Measurements from ENCODE around the gene NDE1.
"Not testable (repeated sequence)": the region's sequence is repeated elsewhere in the genome, so short reads cannot be mapped to it uniquely, and the experiment has no call there.

Gene NDE1

GRCh38 chr16:15643048-15643945 lies 6.7 kb upstream of the NDE1 start, which contains the start of gene MARF1:
TSS of gene MARF1 (minus strand) at chr16:15643154. CDS start at chr16:15639233, 3,921 bp downstream.
- WGBS, 2 experiments, result 3% methylated on average over 58 of the region's 58 CpGs
- no peaks in the 10 kb centered on the region for H3K4me1 ChIP-seq (ENCODE audit: control insufficient read depth, insufficient read depth, low read length)
- H3K36me3 ChIP-seq (ENCODE audit: control insufficient read depth, insufficient read depth, low read length), result peaks cover 7% of the 10 kb centered on the region
- H3K27me3 ChIP-seq (ENCODE audit: control insufficient read depth, insufficient read depth, low read length, poor library complexity, severe bottlenecking), result no peaks in the 10 kb centered on the region
- no peaks in the 10 kb centered on the region for H3K9me3 ChIP-seq (ENCODE audit: control insufficient read depth, low read length)
- H3K4me3 ChIP-seq (ENCODE audit: insufficient read depth, low read depth, low read length), result peak within 1 kb of the TSS; percentile 56
- peak within 1 kb of the TSS; percentile 94 for H3K27ac ChIP-seq (ENCODE audit: insufficient read depth, low read depth, low read length, poor library complexity, severe bottlenecking)

GRCh38 chr16:15643946-15644250 lies 6.1 kb upstream of the NDE1 start:
- Histone ChIP-seq H3K27ac (ENCODE audit: insufficient read depth, low read depth, low read length, poor library complexity, severe bottlenecking) (no peak overlapping the region), H3K4me3 (ENCODE audit: insufficient read depth, low read depth, low read length) (peak overlapping the region; percentile 56), H3K4me1 (ENCODE audit: control insufficient read depth, insufficient read depth, low read length) (no peaks in the 10 kb centered on the region), H3K27me3 (ENCODE audit: control insufficient read depth, insufficient read depth, low read length, poor library complexity, severe bottlenecking) (no peaks in the 10 kb centered on the region), H3K36me3 (ENCODE audit: control insufficient read depth, insufficient read depth, low read length) (peaks cover 2% of the 10 kb centered on the region), H3K9me3 (ENCODE audit: control insufficient read depth, low read length) (no peaks in the 10 kb centered on the region)
- 64 to 75% methylated on average over 4 of the region's 4 CpGs for WGBS, 2 experiments

- Histone ChIP-seq H3K9me3 (ENCODE audit: control insufficient read depth, low read length) (no peaks in the 10 kb centered on the region), H3K36me3 (ENCODE audit: control insufficient read depth, insufficient read depth, low read length) (no peaks in the 10 kb centered on the region), H3K4me3 (ENCODE audit: insufficient read depth, low read depth, low read length) (no peak overlapping the region), H3K27me3 (ENCODE audit: control insufficient read depth, insufficient read depth, low read length, poor library complexity, severe bottlenecking) (peaks cover 4% of the 10 kb centered on the region), H3K4me1 (ENCODE audit: control insufficient read depth, insufficient read depth, low read length) (no peaks in the 10 kb centered on the region), H3K27ac (ENCODE audit: insufficient read depth, low read depth, low read length, poor library complexity, severe bottlenecking) (no peak overlapping the region)
- WGBS, 2 experiments, result 84 to 87% methylated on average over 5 to 9 of the region's 9 CpGs
These were observed 5.6 kb upstream of the NDE1 start for GRCh38 chr16:15644267-15644961.

- H3K27me3 ChIP-seq (ENCODE audit: control insufficient read depth, insufficient read depth, low read length, poor library complexity, severe bottlenecking); H3K4me1 ChIP-seq (ENCODE audit: control insufficient read depth, insufficient read depth, low read length); H3K36me3 ChIP-seq (ENCODE audit: control insufficient read depth, insufficient read depth, low read length); H3K9me3 ChIP-seq (ENCODE audit: control insufficient read depth, low read length); H3K4me3 ChIP-seq (ENCODE audit: insufficient read depth, low read depth, low read length); H3K27ac ChIP-seq (ENCODE audit: insufficient read depth, low read depth, low read length, poor library complexity, severe bottlenecking): not testable (repeated sequence)
- WGBS, 2 experiments, result 87 to 95% methylated on average over 10 of the region's 10 CpGs
These were observed 5.0 kb upstream of the NDE1 start for GRCh38 chr16:15644962-15645465.

- H3K36me3 ChIP-seq (ENCODE audit: control insufficient read depth, insufficient read depth, low read length); H3K27ac ChIP-seq (ENCODE audit: insufficient read depth, low read depth, low read length, poor library complexity, severe bottlenecking); H3K4me1 ChIP-seq (ENCODE audit: control insufficient read depth, insufficient read depth, low read length); H3K27me3 ChIP-seq (ENCODE audit: control insufficient read depth, insufficient read depth, low read length, poor library complexity, severe bottlenecking); H3K4me3 ChIP-seq (ENCODE audit: insufficient read depth, low read depth, low read length); H3K9me3 ChIP-seq (ENCODE audit: control insufficient read depth, low read length): not testable (repeated sequence)
- 89 to 92% methylated on average over 13 of the region's 13 CpGs for WGBS, 2 experiments
These were observed 3.3 kb upstream of the NDE1 start for GRCh38 chr16:15646557-15647293.

- Histone ChIP-seq H3K27ac (ENCODE audit: insufficient read depth, low read depth, low read length, poor library complexity, severe bottlenecking) (no peak overlapping the region), H3K9me3 (ENCODE audit: control insufficient read depth, low read length) (no peaks in the 10 kb centered on the region), H3K27me3 (ENCODE audit: control insufficient read depth, insufficient read depth, low read length, poor library complexity, severe bottlenecking) (peaks cover 4% of the 10 kb centered on the region), H3K4me1 (ENCODE audit: control insufficient read depth, insufficient read depth, low read length) (peaks cover 4% of the 10 kb centered on the region), H3K4me3 (ENCODE audit: insufficient read depth, low read depth, low read length) (no peak overlapping the region), H3K36me3 (ENCODE audit: control insufficient read depth, insufficient read depth, low read length) (no peaks in the 10 kb centered on the region)
- 89 to 92% methylated on average over 6 to 7 of the region's 7 CpGs for WGBS, 2 experiments
These were observed 2.6 kb upstream of the NDE1 start for GRCh38 chr16:15647294-15648014.

- Histone ChIP-seq H3K4me1 (ENCODE audit: control insufficient read depth, insufficient read depth, low read length) (peaks cover 4% of the 10 kb centered on the region), H3K4me3 (ENCODE audit: insufficient read depth, low read depth, low read length) (no peak overlapping the region), H3K36me3 (ENCODE audit: control insufficient read depth, insufficient read depth, low read length) (no peaks in the 10 kb centered on the region), H3K27ac (ENCODE audit: insufficient read depth, low read depth, low read length, poor library complexity, severe bottlenecking) (no peak overlapping the region), H3K27me3 (ENCODE audit: control insufficient read depth, insufficient read depth, low read length, poor library complexity, severe bottlenecking) (peaks cover 4% of the 10 kb centered on the region), H3K9me3 (ENCODE audit: control insufficient read depth, low read length) (no peaks in the 10 kb centered on the region)
- WGBS, 2 experiments, result 93 to 96% methylated on average over 9 of the region's 9 CpGs
These were observed 1.8 kb upstream of the NDE1 start for GRCh38 chr16:15648135-15648730.

- H3K4me3 ChIP-seq (ENCODE audit: insufficient read depth, low read depth, low read length); H3K4me1 ChIP-seq (ENCODE audit: control insufficient read depth, insufficient read depth, low read length); H3K27ac ChIP-seq (ENCODE audit: insufficient read depth, low read depth, low read length, poor library complexity, severe bottlenecking); H3K27me3 ChIP-seq (ENCODE audit: control insufficient read depth, insufficient read depth, low read length, poor library complexity, severe bottlenecking); H3K36me3 ChIP-seq (ENCODE audit: control insufficient read depth, insufficient read depth, low read length); H3K9me3 ChIP-seq (ENCODE audit: control insufficient read depth, low read length): not testable (repeated sequence)
- WGBS, 2 experiments, result 81% methylated on average over 17 of the region's 17 CpGs
These were observed 734 bp upstream of the NDE1 start for GRCh38 chr16:15649311-15649710.

GRCh38 chr16:15649727-15650018 lies 372 bp upstream of the NDE1 start:
- Histone ChIP-seq H3K27ac (ENCODE audit: insufficient read depth, low read depth, low read length, poor library complexity, severe bottlenecking) (no peak overlapping the region), H3K9me3 (ENCODE audit: control insufficient read depth, low read length) (no peaks in the 10 kb centered on the region), H3K4me3 (ENCODE audit: insufficient read depth, low read depth, low read length) (peak overlapping the region; percentile 19), H3K4me1 (ENCODE audit: control insufficient read depth, insufficient read depth, low read length) (peaks cover 4% of the 10 kb centered on the region), H3K36me3 (ENCODE audit: control insufficient read depth, insufficient read depth, low read length) (no peaks in the 10 kb centered on the region), H3K27me3 (ENCODE audit: control insufficient read depth, insufficient read depth, low read length, poor library complexity, severe bottlenecking) (peaks cover 4% of the 10 kb centered on the region)
- WGBS, 2 experiments, result 3 to 5% methylated on average over 14 of the region's 14 CpGs

All from ectodermal cell (in vitro differentiated cells).